22Rv1 (cell line): ENCODE data around the gene ALDH7A1.

Source experiments
- CTCF ChIP-seq: fragments of 450-650 bp; IDR thresholded peaks from 2 replicates; pipeline ENCODE4 v1.5.1; 2017; ENCODE audit warnings: mild to moderate bottlenecking
- ZFX ChIP-seq: fragments of 450-650 bp; IDR thresholded peaks from 2 replicates; pipeline ENCODE4 v1.6.1; 2017; ENCODE audit warnings: antibody characterized with exemption, borderline replicate concordance

- no peak for TF ChIP-seq CTCF
- TF ChIP-seq ZFX, result no peak
These were observed 38.5 kb upstream of the ALDH7A1 start for GRCh38 chr5:126633552-126633951.
